ENCODE measurements around the gene CCDC120.

DNA sequence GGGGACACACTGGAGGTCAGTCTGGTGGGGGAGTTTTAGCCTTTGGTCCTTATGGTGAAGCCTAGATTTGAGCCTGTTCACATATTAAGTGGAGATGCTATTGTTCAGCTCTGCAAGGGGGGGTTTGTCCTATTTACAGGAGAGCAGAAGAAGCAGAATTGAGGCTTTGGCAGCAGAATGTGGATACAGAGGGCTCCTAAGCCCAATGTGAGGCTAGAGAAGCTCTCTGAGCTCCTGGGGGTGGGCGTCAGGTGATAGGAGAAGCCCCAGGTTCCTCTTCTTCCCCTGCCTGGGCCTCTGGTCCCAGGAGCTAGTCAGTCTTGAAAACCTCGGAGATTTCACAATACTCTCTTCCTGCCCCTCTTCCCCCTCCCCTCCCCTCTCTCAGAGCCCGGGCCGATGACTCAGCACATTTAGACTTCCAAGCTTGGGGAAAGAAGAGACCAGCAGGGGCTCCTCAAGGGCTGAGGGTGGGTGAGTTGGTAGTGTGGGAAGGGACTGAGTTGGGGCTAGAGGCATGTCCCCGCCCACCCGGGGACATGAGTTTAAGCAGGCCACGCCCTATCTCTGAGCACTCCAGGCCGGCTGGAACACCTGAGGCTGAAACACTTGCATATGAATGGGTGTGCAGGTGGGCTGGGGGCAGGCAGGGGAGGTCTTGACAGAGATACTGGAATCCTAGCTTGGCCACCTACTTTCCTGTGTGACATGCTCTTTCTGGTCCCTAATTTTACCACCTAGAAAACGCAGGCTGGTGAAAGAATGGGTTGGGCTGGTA is 19.0 kb upstream of the CCDC120 start:
- TF ChIP-seq, protein P1, sequence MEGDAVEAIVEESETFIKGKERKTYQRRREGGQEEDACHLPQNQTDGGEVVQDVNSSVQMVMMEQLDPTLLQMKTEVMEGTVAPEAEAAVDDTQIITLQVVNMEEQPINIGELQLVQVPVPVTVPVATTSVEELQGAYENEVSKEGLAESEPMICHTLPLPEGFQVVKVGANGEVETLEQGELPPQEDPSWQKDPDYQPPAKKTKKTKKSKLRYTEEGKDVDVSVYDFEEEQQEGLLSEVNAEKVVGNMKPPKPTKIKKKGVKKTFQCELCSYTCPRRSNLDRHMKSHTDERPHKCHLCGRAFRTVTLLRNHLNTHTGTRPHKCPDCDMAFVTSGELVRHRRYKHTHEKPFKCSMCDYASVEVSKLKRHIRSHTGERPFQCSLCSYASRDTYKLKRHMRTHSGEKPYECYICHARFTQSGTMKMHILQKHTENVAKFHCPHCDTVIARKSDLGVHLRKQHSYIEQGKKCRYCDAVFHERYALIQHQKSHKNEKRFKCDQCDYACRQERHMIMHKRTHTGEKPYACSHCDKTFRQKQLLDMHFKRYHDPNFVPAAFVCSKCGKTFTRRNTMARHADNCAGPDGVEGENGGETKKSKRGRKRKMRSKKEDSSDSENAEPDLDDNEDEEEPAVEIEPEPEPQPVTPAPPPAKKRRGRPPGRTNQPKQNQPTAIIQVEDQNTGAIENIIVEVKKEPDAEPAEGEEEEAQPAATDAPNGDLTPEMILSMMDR (IDR thresholded peaks at IDR 0.05): no peak
- TF ChIP-seq POLR2A (IDR thresholded peaks at IDR 0.05): no peak
